H1 (cell line): ENCODE measurements around the gene NUP58.

Experiments used
- POLR2A ChIP-seq, 2 experiments: IDR thresholded peaks; 1 replicate in 1 of 2; 2 replicates in 1 of 2; pipeline ENCODE4 v1.6.1; 2011; ENCODE audit warnings: low read depth in 2 of 2, low read length in 2 of 2, mild to moderate bottlenecking in 2 of 2; ENCODE audit errors: control extremely low read depth in 1 of 2
- SIN3A ChIP-seq, 2 experiments: IDR thresholded peaks in 1 of 2; conservative IDR thresholded peaks in 1 of 2; 2 replicates each; pipeline ENCODE4 v1.6.1; 2011 to 2012; ENCODE audit warnings: low read length in 2 of 2, improper control_type of control experiment in 1 of 2, low read depth in 1 of 2, mild to moderate bottlenecking in 1 of 2
- USF2 ChIP-seq: IDR thresholded peaks from 2 replicates; pipeline ENCODE4 v1.6.1; 2011; ENCODE audit warnings: low read length, improper control_type of control experiment

- TF ChIP-seq POLR2A (IDR thresholded peaks at IDR 0.05; ENCODE audit: control extremely low read depth in 1 of 2, low read depth in 2 of 2, low read length in 2 of 2) (no peak), SIN3A (conservative IDR thresholded peaks at IDR 0.05 in 1 of 2, IDR thresholded peaks at IDR 0.05 in 1 of 2; ENCODE audit: low read depth in 1 of 2, low read length in 2 of 2) (no peak), USF2 (no peak)
Observed at GRCh38 chr13:25262261-25262660, 39.2 kb upstream of the NUP58 start.
